Heart left ventricle (tissue), 16 donors: Measurements from ENCODE around the gene ZNF423. TPM values are rescaled to one million over a fixed set of nuclear protein-coding genes. Genes with fewer than 3 reads are reported as not detected.

Source experiments
- ATAC-seq, 4 donors: fragments of 200-7000 bp; cut with Tn5 transposase; one replicate each; pipeline ENCODE4 v1.9.1; 2020 to 2022; ENCODE audit warnings: moderate library complexity in 4 of 4, mild to moderate bottlenecking in 3 of 4, moderate number of reproducible peaks in 1 of 4
- DNase-seq, 5 donors: peaks; one replicate each; pipeline ENCODE4 v3.0.0-alpha.2; 2020
- H3K27ac ChIP-seq, 12 donors: fragments of 200-600 bp; sonication (generic) in 4 of 12; one replicate each; pipeline versions ENCODE4 v1.5.0 to v1.8.0; 2016 to 2022; ENCODE audit warnings: mild to moderate bottlenecking in 2 of 12
- H3K27me3 ChIP-seq, 9 donors: fragments of 200-600 bp; sonication (generic) in 2 of 9; one replicate each; pipeline versions ENCODE4 v1.5.1 to v1.8.0; 2016 to 2022; ENCODE audit warnings: mild to moderate bottlenecking in 3 of 9
- H3K36me3 ChIP-seq, 9 donors: fragments of 200-600 bp; sonication (generic) in 2 of 9; one replicate each; pipeline versions ENCODE4 v1.5.0 to v1.8.0; 2018 to 2022; ENCODE audit warnings: mild to moderate bottlenecking in 2 of 9
- H3K4me1 ChIP-seq, 12 donors: fragments of 200-600 bp; sonication (generic) in 4 of 12; one replicate each; pipeline versions ENCODE4 v1.5.0 to v1.8.0; 2016 to 2022; ENCODE audit warnings: mild to moderate bottlenecking in 3 of 12
- H3K4me3 ChIP-seq, 12 donors: fragments of 200-600 bp; sonication (generic) in 4 of 12; one replicate each; pipeline versions ENCODE4 v1.5.0 to v1.8.0; 2017 to 2022; ENCODE audit warnings: mild to moderate bottlenecking in 9 of 12, moderate library complexity in 4 of 12
- H3K9me3 ChIP-seq, 12 donors: fragments of 200-600 bp; sonication (generic) in 4 of 12; one replicate each; pipeline versions ENCODE4 v1.5.0 to v1.8.0; 2016 to 2022; ENCODE audit warnings: mild to moderate bottlenecking in 1 of 12
- CTCF ChIP-seq, 12 donors: fragments of 200-600 bp; sonication (generic) in 4 of 12; IDR thresholded peaks; one replicate each; pipeline versions ENCODE4 v1.5.0 to v1.8.0; 2018 to 2022; ENCODE audit warnings: antibody characterized with exemption in 12 of 12, mild to moderate bottlenecking in 5 of 12
- POLR2A ChIP-seq, 2 donors: fragments of 450-650 bp; IDR thresholded peaks; one replicate each; pipeline ENCODE4 v1.6.1; 2017; ENCODE audit warnings: antibody characterized with exemption in 2 of 2, mild to moderate bottlenecking in 2 of 2, moderate library complexity in 2 of 2
- WGBS, 4 donors: extraction: QIAGEN DNeasy Blood & Tissue Kit in 2 of 4; methylation state at CpG; one replicate each; pipeline versions ENCODE4 v1.1.5 to v1.1.7; 2013 to 2018; 5-methylcytosine and 5-hydroxymethylcytosine counted together
- intact Hi-C, 10 donors: fragments of 100-400 bp; cut with DNase I; formaldehyde crosslinking; loops; one replicate each; pipeline versions ENCODE4 v1.11.1 to v1.14.2; 2022
- polyA plus RNA-seq, 2 donors: library from polyadenylated mRNA; stranded (reverse); fragments of 200-250 nt; gene quantifications; one replicate each; pipeline ENCODE4 v1.2.3, GENCODE V29; 2013
- total RNA-seq, 9 donors: library from RNA; depleted of rRNA in 2 of 9; stranded (reverse); fragments of >200 nt in 2 of 9; fragmentation: NEBNext Ultra II Directional in 3 of 9; extraction: Animal tissue kit (Norgen Biotek cat#: 25700) in 3 of 9; gene quantifications; one replicate each; pipeline versions ENCODE4 v1.1.0 to v1.2.4, GENCODE V29; 2016 to 2023
- donor health status: ischemic (EF 13 %, LVEDD 7.1; RV severe dilation, severe dysfunction).
- donor health status: healthy with polysubstance abuse.
- donor health status: DM: no; HTN: yes; CAD: no.
- donor health status: DM: no; HTN: no; CAD: no.
- donor health status: ischemic (EF 25% LVEDD 6.9; RV normal size, moderate dysfunction).
- donor health status: ischemic (EF 25% LVEDD 5.7; RV mildly dilated, moderate dysfunction).
- donor health status: healthy.
- donor health status: DM: yes; HTN: yes; CAD: no.
- donor health status: ischemic (EF 35%, LVEDD 5.7; RV mildly dilated, moderate dysfunction).
- donor health status: nonischemic (EF 11% LVEDD 7.7; RV severe dilation, severe dysfunction).
- donor health status: DM: yes; HTN: yes; CAD: no.
- donor health status: PGD.
- donor health status: ischemic (EF 29% LVEDD 5.4; RV normal size, mild dysfunction).
- donor health status: nonischemic (EF 23%, LVEDD 6.1; RV moderate dilation, normal function).

ZNF423 gene
- total and polyA plus RNA-seq, 11 donors: 1.8 to 10.4 (median 5.7) TPM

DNA sequence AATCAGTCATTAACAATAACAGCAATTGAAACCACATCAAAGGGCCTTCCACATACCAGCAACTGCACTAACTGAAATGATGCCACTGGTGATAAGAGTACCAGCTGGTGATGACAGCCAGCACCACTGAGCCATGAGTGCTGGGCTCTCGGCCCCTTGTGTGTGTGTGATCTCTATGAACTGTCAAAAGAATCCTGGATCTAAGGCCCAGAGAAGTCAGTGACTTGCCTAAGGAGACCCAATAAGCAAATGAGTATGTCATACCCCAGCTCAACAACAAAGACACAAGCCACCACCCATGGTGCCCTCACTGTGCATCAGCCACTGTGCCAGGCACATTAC is 220.9 kb downstream of the ZNF423 start:
- no peak for TF ChIP-seq CTCF (IDR thresholded peaks at IDR 0.05)
- TF ChIP-seq POLR2A (IDR thresholded peaks at IDR 0.05): no peak
- Histone ChIP-seq H3K4me3 (no peak overlapping the region), H3K27me3 (no peaks in the 10 kb centered on the region), H3K27ac (no peak overlapping the region), H3K9me3 (no peaks in the 10 kb centered on the region), H3K4me1 (peaks cover 0 to 34% (median 20%) of the 10 kb centered on the region in 12 donors), H3K36me3 (peaks cover 0 to 39% (median 26%) of the 10 kb centered on the region in 9 donors)
- no peak for DNase-seq
- WGBS, 4 donors: 86 to 100% (median 92%) methylated on average over 1 of the region's 1 CpG
- intact Hi-C loops: no loop called here
- no peak for ATAC-seq

GRCh38 chr16:49634235-49635008 is 221.5 kb downstream of the ZNF423 start:
- intact Hi-C loops: no loop called here
- Histone ChIP-seq H3K4me3 (no peak overlapping the region), H3K27me3 (no peaks in the 10 kb centered on the region), H3K27ac (no peak overlapping the region), H3K4me1 (peaks cover 0 to 29% (median 15%) of the 10 kb centered on the region in 12 donors), H3K36me3 (peaks cover 0 to 39% (median 26%) of the 10 kb centered on the region in 9 donors), H3K9me3 (peaks cover 0 to 1% (median 0%) of the 10 kb centered on the region in 12 donors)
- DNase-seq (no peak), ATAC-seq (no peak)
- 92 to 96% (median 95%) methylated on average over 10 of the region's 10 CpGs for WGBS, 4 donors
- TF ChIP-seq POLR2A (IDR thresholded peaks at IDR 0.05) (no peak), CTCF (IDR thresholded peaks at IDR 0.05) (no peak)

DNA sequence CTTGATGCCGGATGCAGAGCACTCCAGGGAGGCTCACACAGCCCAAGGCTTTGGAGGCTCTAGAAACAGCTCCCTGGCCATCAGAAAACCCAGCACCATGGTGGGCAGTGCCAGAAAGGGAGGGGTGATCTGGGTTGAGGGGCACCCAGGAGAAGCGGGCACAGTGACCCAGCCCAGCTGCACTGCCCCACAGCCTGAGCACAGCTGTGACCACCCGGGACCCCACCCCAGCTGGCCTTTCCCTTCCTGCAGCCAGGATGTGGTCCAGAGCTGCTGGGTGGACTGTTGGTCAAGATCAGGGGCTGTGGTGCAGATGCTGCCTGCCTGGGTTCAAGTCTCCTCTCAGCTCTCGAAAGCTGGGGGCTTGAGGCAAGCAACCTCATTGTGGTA is 223.1 kb downstream of the ZNF423 start:
- peaks cover 0 to 37% (median 24%) of the 10 kb centered on the region in 9 donors for H3K36me3 ChIP-seq
- ATAC-seq (no peak), DNase-seq (no peak)
- no peak overlapping the region for H3K27ac ChIP-seq
- TF ChIP-seq POLR2A (IDR thresholded peaks at IDR 0.05): no peak
- TF ChIP-seq CTCF (IDR thresholded peaks at IDR 0.05): no peak
- no peaks in the 10 kb centered on the region for H3K27me3 ChIP-seq
- H3K9me3 ChIP-seq: peaks cover 0 to 11% (median 2%) of the 10 kb centered on the region in 12 donors
- no peak overlapping the region for H3K4me3 ChIP-seq
- H3K4me1 ChIP-seq: peaks cover 0 to 16% (median 5%) of the 10 kb centered on the region in 12 donors
- intact Hi-C loops: no loop called here
- 92 to 100% (median 96%) methylated on average over 2 to 4 of the region's 4 CpGs for WGBS, 4 donors

GRCh38 chr16:49632086-49632794 is 223.7 kb downstream of the ZNF423 start:
- intact Hi-C loops: no loop called here
- TF ChIP-seq POLR2A (IDR thresholded peaks at IDR 0.05) (no peak), CTCF (IDR thresholded peaks at IDR 0.05) (no peak)
- H3K36me3 ChIP-seq: peaks cover 0 to 32% (median 21%) of the 10 kb centered on the region in 9 donors
- H3K27me3 ChIP-seq: no peaks in the 10 kb centered on the region
- DNase-seq (no peak), ATAC-seq (no peak)
- 83 to 97% (median 91%) methylated on average over 7 to 9 of the region's 9 CpGs for WGBS, 4 donors
- no peak overlapping the region for H3K27ac ChIP-seq
- peaks cover 0 to 11% (median 2%) of the 10 kb centered on the region in 12 donors for H3K9me3 ChIP-seq
- H3K4me3 ChIP-seq: no peak overlapping the region
- peaks cover 0 to 16% (median 5%) of the 10 kb centered on the region in 12 donors for H3K4me1 ChIP-seq
